ENCODE data around the gene ANAPC10.

GRCh38 chr4:144954230-144954629 is 143.8 kb downstream of the ANAPC10 start:
- no peak for TF ChIP-seq CTCF (conservative IDR thresholded peaks at IDR 0.05)
- no peak for TF ChIP-seq ZFX (IDR thresholded peaks at IDR 0.05)
